ENCODE results near the gene CHN2.

CHN2 gene

DNA sequence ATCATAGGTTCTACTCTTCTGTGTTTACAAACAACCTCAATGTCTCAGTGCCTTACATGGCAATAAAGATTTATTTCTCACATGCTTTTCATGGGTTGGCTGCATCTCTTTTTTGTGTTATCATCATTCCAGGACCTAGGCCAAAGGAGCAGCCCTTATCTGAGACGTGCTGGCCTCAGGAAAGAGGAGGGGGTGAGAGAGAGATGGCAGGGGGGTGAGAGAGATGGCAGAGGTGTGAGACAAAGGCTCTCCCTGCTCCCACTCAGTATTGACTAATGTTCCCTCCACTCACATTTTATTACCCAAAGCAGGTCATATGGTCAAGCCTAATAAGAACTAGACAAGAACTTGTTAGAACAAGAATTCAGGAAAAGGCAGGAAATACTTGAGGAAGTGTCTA is 249.0 kb downstream of the CHN2 start:
- no peak overlapping the region for H3K9ac ChIP-seq (ENCODE audit: low read length)
- no peaks in the 10 kb centered on the region for H3K9me3 ChIP-seq (ENCODE audit: control insufficient read depth, insufficient read depth, low read depth, low read length)
- H3K4me1 ChIP-seq (ENCODE audit: control insufficient read depth, insufficient read depth, low read length): peaks cover 12% of the 10 kb centered on the region
- no peak overlapping the region for H3K4me3 ChIP-seq (ENCODE audit: low read depth, low read length)
- no peaks in the 10 kb centered on the region for H3K27me3 ChIP-seq (ENCODE audit: control insufficient read depth, insufficient read depth, low read length)
- no peak overlapping the region for H3K27ac ChIP-seq (ENCODE audit: low read depth, low read length)
- no peaks in the 10 kb centered on the region for H3K36me3 ChIP-seq (ENCODE audit: control insufficient read depth, insufficient read depth, low read length)

- Histone ChIP-seq H3K9ac (ENCODE audit: low read length) (no peak overlapping the region), H3K36me3 (ENCODE audit: control insufficient read depth, insufficient read depth, low read length) (no peaks in the 10 kb centered on the region), H3K9me3 (ENCODE audit: control insufficient read depth, insufficient read depth, low read depth, low read length) (no peaks in the 10 kb centered on the region), H3K4me1 (ENCODE audit: control insufficient read depth, insufficient read depth, low read length) (peaks cover 12% of the 10 kb centered on the region), H3K27me3 (ENCODE audit: control insufficient read depth, insufficient read depth, low read length) (no peaks in the 10 kb centered on the region), H3K27ac (ENCODE audit: low read depth, low read length) (no peak overlapping the region), H3K4me3 (ENCODE audit: low read depth, low read length) (no peak overlapping the region)
Observed at GRCh38 chr7:29444267-29444666, 249.7 kb downstream of the CHN2 start.

GRCh38 chr7:29445736-29446135 is 251.2 kb downstream of the CHN2 start:
- H3K9me3 ChIP-seq (ENCODE audit: control insufficient read depth, insufficient read depth, low read depth, low read length): no peaks in the 10 kb centered on the region
- no peak overlapping the region for H3K4me3 ChIP-seq (ENCODE audit: low read depth, low read length)
- H3K36me3 ChIP-seq (ENCODE audit: control insufficient read depth, insufficient read depth, low read length): no peaks in the 10 kb centered on the region
- no peak overlapping the region for H3K9ac ChIP-seq (ENCODE audit: low read length)
- no peaks in the 10 kb centered on the region for H3K27me3 ChIP-seq (ENCODE audit: control insufficient read depth, insufficient read depth, low read length)
- no peak overlapping the region for H3K27ac ChIP-seq (ENCODE audit: low read depth, low read length)
- H3K4me1 ChIP-seq (ENCODE audit: control insufficient read depth, insufficient read depth, low read length): peaks cover 12% of the 10 kb centered on the region

GRCh38 chr7:29447828-29448227 is 253.3 kb downstream of the CHN2 start:
- H3K4me3 ChIP-seq (ENCODE audit: low read depth, low read length): no peak overlapping the region
- no peaks in the 10 kb centered on the region for H3K27me3 ChIP-seq (ENCODE audit: control insufficient read depth, insufficient read depth, low read length)
- H3K9me3 ChIP-seq (ENCODE audit: control insufficient read depth, insufficient read depth, low read depth, low read length): no peaks in the 10 kb centered on the region
- H3K27ac ChIP-seq (ENCODE audit: low read depth, low read length): no peak overlapping the region
- H3K9ac ChIP-seq (ENCODE audit: low read length): no peak overlapping the region
- H3K36me3 ChIP-seq (ENCODE audit: control insufficient read depth, insufficient read depth, low read length): no peaks in the 10 kb centered on the region
- peaks cover 3% of the 10 kb centered on the region for H3K4me1 ChIP-seq (ENCODE audit: control insufficient read depth, insufficient read depth, low read length)

- no peak overlapping the region for H3K9ac ChIP-seq (ENCODE audit: low read length)
- no peak overlapping the region for H3K4me3 ChIP-seq (ENCODE audit: low read depth, low read length)
- H3K27me3 ChIP-seq (ENCODE audit: control insufficient read depth, insufficient read depth, low read length): no peaks in the 10 kb centered on the region
- no peak overlapping the region for H3K27ac ChIP-seq (ENCODE audit: low read depth, low read length)
- H3K36me3 ChIP-seq (ENCODE audit: control insufficient read depth, insufficient read depth, low read length): no peaks in the 10 kb centered on the region
- H3K9me3 ChIP-seq (ENCODE audit: control insufficient read depth, insufficient read depth, low read depth, low read length): no peaks in the 10 kb centered on the region
- H3K4me1 ChIP-seq (ENCODE audit: control insufficient read depth, insufficient read depth, low read length): peaks cover 3% of the 10 kb centered on the region; the same call in 1 of the 2 replicates
Observed at GRCh38 chr7:29449569-29450260, 255.1 kb downstream of the CHN2 start.

DNA sequence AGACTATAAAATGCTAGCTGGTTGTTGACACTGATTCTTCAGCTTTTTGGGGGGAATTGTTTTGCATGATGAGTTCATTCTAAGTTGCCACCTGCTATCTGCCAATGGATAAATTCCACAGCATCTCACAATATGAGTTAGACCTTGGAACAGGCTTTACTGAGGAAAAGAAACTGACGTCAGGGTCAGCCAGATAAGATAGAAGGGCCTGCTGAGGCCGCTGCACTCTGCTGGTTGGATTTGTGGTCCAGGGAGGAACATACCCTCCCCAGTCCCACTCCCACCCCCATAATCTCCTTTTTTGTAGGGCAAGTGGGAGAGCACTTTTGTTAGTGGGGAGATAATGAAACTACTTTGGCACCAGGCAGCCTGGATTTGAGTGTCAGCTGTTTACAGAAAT is 258.4 kb downstream of the CHN2 start:
- Histone ChIP-seq H3K27ac (ENCODE audit: low read depth, low read length) (no peak overlapping the region), H3K36me3 (ENCODE audit: control insufficient read depth, insufficient read depth, low read length) (no peaks in the 10 kb centered on the region), H3K9ac (ENCODE audit: low read length) (no peak overlapping the region), H3K9me3 (ENCODE audit: control insufficient read depth, insufficient read depth, low read depth, low read length) (no peaks in the 10 kb centered on the region), H3K4me3 (ENCODE audit: low read depth, low read length) (no peak overlapping the region), H3K27me3 (ENCODE audit: control insufficient read depth, insufficient read depth, low read length) (no peaks in the 10 kb centered on the region), H3K4me1 (ENCODE audit: control insufficient read depth, insufficient read depth, low read length) (peaks cover 12% of the 10 kb centered on the region; the same call in 1 of the 2 replicates)

GRCh38 chr7:29454464-29454863 is 259.9 kb downstream of the CHN2 start:
- H3K4me1 ChIP-seq (ENCODE audit: control insufficient read depth, insufficient read depth, low read length): peaks cover 12% of the 10 kb centered on the region; the same call in 1 of the 2 replicates
- no peak overlapping the region for H3K9ac ChIP-seq (ENCODE audit: low read length)
- H3K4me3 ChIP-seq (ENCODE audit: low read depth, low read length): no peak overlapping the region
- no peaks in the 10 kb centered on the region for H3K9me3 ChIP-seq (ENCODE audit: control insufficient read depth, insufficient read depth, low read depth, low read length)
- H3K27ac ChIP-seq (ENCODE audit: low read depth, low read length): no peak overlapping the region
- no peaks in the 10 kb centered on the region for H3K36me3 ChIP-seq (ENCODE audit: control insufficient read depth, insufficient read depth, low read length)
- H3K27me3 ChIP-seq (ENCODE audit: control insufficient read depth, insufficient read depth, low read length): no peaks in the 10 kb centered on the region

DNA sequence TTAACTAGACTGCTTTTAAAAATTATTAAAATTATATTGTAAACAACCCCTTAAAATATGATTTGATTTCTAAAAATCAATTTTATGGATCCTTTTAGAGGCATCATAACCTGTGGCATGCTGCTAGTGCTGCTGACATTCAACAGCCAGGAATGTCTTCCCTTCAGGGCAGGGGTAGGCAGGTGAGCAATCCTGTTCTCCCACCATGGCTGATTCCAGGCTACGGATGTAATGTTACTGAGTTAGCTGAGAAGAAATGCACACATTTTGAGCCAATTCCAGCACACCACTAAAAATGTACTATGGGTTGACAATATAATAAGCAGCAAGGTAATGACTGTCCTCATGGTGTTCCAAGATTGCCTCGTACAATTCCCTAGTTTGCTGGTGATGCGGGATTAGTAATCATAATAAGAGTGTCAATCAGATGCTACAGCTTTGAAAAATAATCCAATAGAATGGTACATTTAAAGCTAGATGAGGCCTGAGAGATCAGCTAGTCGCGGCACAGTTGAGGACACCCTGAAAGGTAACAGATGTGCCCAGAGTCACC is 260.4 kb downstream of the CHN2 start:
- H3K27me3 ChIP-seq (ENCODE audit: control insufficient read depth, insufficient read depth, low read length): no peaks in the 10 kb centered on the region
- H3K9me3 ChIP-seq (ENCODE audit: control insufficient read depth, insufficient read depth, low read depth, low read length): no peaks in the 10 kb centered on the region
- no peak overlapping the region for H3K4me3 ChIP-seq (ENCODE audit: low read depth, low read length)
- no peak overlapping the region for H3K27ac ChIP-seq (ENCODE audit: low read depth, low read length)
- H3K4me1 ChIP-seq (ENCODE audit: control insufficient read depth, insufficient read depth, low read length): peaks cover 12% of the 10 kb centered on the region; the same call in 1 of the 2 replicates
- H3K9ac ChIP-seq (ENCODE audit: low read length): no peak overlapping the region
- no peaks in the 10 kb centered on the region for H3K36me3 ChIP-seq (ENCODE audit: control insufficient read depth, insufficient read depth, low read length)

DNA sequence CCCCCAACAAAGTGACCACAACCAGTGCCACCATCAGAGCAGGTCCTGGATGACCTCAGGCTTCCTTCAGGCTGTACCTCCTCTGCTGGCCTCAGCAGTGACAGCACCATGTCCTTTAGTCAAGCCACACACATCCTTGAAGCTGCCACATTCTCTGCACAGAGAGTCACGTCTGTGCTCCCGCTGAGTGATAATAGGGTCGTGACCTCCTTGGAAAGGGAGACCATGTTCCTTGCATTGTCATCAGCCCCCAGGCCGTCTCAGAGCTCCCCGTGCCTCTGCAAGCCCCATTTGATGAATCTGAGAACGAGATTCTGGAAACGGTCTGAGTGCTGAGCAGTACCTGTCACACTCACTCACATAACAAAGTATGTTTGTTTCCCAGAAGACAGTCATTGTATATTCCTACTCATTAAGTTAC is 262.6 kb downstream of the CHN2 start:
- Histone ChIP-seq H3K36me3 (ENCODE audit: control insufficient read depth, insufficient read depth, low read length) (no peaks in the 10 kb centered on the region), H3K4me3 (ENCODE audit: low read depth, low read length) (no peak overlapping the region), H3K9me3 (ENCODE audit: control insufficient read depth, insufficient read depth, low read depth, low read length) (no peaks in the 10 kb centered on the region), H3K4me1 (ENCODE audit: control insufficient read depth, insufficient read depth, low read length) (peaks cover 12% of the 10 kb centered on the region; the same call in 1 of the 2 replicates), H3K9ac (ENCODE audit: low read length) (no peak overlapping the region), H3K27ac (ENCODE audit: low read depth, low read length) (no peak overlapping the region), H3K27me3 (ENCODE audit: control insufficient read depth, insufficient read depth, low read length) (no peaks in the 10 kb centered on the region)

DNA sequence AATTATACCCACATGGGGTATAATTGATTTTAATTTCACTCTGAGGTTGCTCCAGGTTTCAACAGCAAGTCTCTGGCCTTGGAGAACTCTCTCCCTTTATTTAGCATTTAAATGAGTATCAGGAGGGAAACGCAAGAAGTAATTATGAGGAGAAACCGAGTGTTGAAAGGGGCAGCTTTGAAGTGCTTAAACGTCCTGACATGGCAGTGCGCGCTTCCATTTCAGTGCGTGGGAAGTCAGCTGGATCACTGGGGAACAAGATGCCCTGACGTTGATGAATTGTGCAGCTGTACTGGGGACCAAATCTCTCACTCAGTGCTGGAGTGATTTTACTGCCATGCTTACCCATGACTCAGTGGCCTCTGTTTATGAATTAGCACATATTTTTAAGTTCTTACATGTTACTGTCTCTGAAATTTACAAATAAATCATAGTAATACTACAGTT is 263.0 kb downstream of the CHN2 start:
- no peak overlapping the region for H3K4me3 ChIP-seq (ENCODE audit: low read depth, low read length)
- H3K9me3 ChIP-seq (ENCODE audit: control insufficient read depth, insufficient read depth, low read depth, low read length): no peaks in the 10 kb centered on the region
- peaks cover 12% of the 10 kb centered on the region; the same call in 1 of the 2 replicates for H3K4me1 ChIP-seq (ENCODE audit: control insufficient read depth, insufficient read depth, low read length)

DNA sequence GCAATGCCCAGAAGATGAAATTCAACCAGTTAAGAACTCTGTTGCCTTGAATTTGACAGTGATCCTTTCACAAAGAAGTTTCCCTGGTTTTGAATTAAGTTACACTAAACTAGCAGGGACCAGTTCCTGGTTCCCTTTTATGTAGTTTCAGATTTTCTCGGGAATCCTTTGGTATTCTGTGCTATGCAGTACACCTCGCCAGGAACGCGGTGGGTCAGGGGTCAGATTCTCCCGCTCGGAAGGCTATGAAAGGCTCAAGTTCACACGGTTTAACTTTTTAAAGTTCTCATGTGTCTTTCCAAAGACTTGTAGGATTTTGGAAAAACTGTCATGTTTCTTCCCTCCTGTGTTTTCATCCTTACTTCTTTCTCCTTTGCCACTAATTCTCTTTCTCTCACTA is 264.4 kb downstream of the CHN2 start:
- no peaks in the 10 kb centered on the region for H3K9me3 ChIP-seq (ENCODE audit: control insufficient read depth, insufficient read depth, low read depth, low read length)
- no peaks in the 10 kb centered on the region for H3K36me3 ChIP-seq (ENCODE audit: control insufficient read depth, insufficient read depth, low read length)
- no peak overlapping the region for H3K4me3 ChIP-seq (ENCODE audit: low read depth, low read length)
- H3K4me1 ChIP-seq (ENCODE audit: control insufficient read depth, insufficient read depth, low read length): peaks cover 12% of the 10 kb centered on the region; the same call in 1 of the 2 replicates
- H3K27me3 ChIP-seq (ENCODE audit: control insufficient read depth, insufficient read depth, low read length): no peaks in the 10 kb centered on the region
- H3K27ac ChIP-seq (ENCODE audit: low read depth, low read length): no peak overlapping the region
- no peak overlapping the region for H3K9ac ChIP-seq (ENCODE audit: low read length)

More for the DNA sequence above, 263.0 kb downstream of the CHN2 start:
- no peak overlapping the region for H3K27ac ChIP-seq (ENCODE audit: low read depth, low read length)
- H3K27me3 ChIP-seq (ENCODE audit: control insufficient read depth, insufficient read depth, low read length): no peaks in the 10 kb centered on the region
- no peaks in the 10 kb centered on the region for H3K36me3 ChIP-seq (ENCODE audit: control insufficient read depth, insufficient read depth, low read length)
- no peak overlapping the region for H3K9ac ChIP-seq (ENCODE audit: low read length)
